Natural killer cell (primary cell): ENCODE data around the gene RNGTT. TPM values are rescaled to one million over a fixed set of nuclear protein-coding genes. Genes with fewer than 3 reads are reported as not detected.

Experiments
- ATAC-seq, 3 donors: fragments of 150-1000 bp in 2 of 3; fragments of 200-7000 bp in 1 of 3; cut with Tn5 transposase; 1 replicate in 1 of 3; 2 replicates in 2 of 3; pipeline ENCODE4 v1.10.0; 2021; ENCODE audit warnings: mild to moderate bottlenecking in 2 of 3, moderate library complexity in 2 of 3
- DNase-seq, 2 donors: peaks; one replicate each; pipeline versions ENCODE4 v3.0.0 to v3.0.0-alpha.2; 2013 to 2021; ENCODE audit warnings: mixed read lengths in 1 of 2
- H3K27ac ChIP-seq: one replicate; pipeline ENCODE4 v1.5.1; 2013; ENCODE audit warnings: mild to moderate bottlenecking, low read length
- H3K27me3 ChIP-seq: one replicate; pipeline ENCODE4 v1.6.1; 2013; ENCODE audit warnings: low read length; ENCODE audit not compliant: control insufficient read depth, insufficient read depth
- H3K36me3 ChIP-seq: one replicate; pipeline ENCODE4 v1.6.1; 2013; ENCODE audit warnings: low read length; ENCODE audit not compliant: control insufficient read depth, insufficient read depth
- H3K4me1 ChIP-seq: one replicate; pipeline ENCODE4 v1.6.1; 2013; ENCODE audit warnings: low read length; ENCODE audit not compliant: control insufficient read depth, insufficient read depth
- H3K4me3 ChIP-seq: one replicate; pipeline ENCODE4 v1.5.1; 2013; ENCODE audit warnings: low read length
- H3K9me3 ChIP-seq: one replicate; pipeline ENCODE4 v1.6.1; 2013; ENCODE audit warnings: low read length; ENCODE audit not compliant: control insufficient read depth, insufficient read depth
- H3K27ac Mint-ChIP-seq, 2 donors: one replicate each; pipeline ENCODE4 v1.8.0; 2022; ENCODE audit warnings: mild to moderate bottlenecking in 2 of 2, mixed read lengths in 2 of 2, moderate library complexity in 1 of 2
- H3K27me3 Mint-ChIP-seq, 2 donors: one replicate each; pipeline ENCODE4 v1.8.0; 2022; ENCODE audit warnings: low read depth in 2 of 2, mixed read lengths in 2 of 2
- H3K36me3 Mint-ChIP-seq: one replicate; pipeline ENCODE4 v1.8.0; 2022; ENCODE audit warnings: mixed read lengths
- H3K4me1 Mint-ChIP-seq, 2 donors: one replicate each; pipeline ENCODE4 v1.8.0; 2022; ENCODE audit warnings: mixed read lengths in 2 of 2
- H3K4me3 Mint-ChIP-seq: one replicate; pipeline ENCODE4 v1.8.0; 2022; ENCODE audit warnings: mild to moderate bottlenecking, moderate library complexity, mixed read lengths
- H3K9me3 Mint-ChIP-seq, 2 donors: one replicate each; pipeline ENCODE4 v1.8.0; 2022; ENCODE audit warnings: mixed read lengths in 2 of 2
- CTCF ChIP-seq: fragments of 200-600 bp; IDR thresholded peaks from one replicate; pipeline ENCODE4 v1.8.0; 2022; ENCODE audit warnings: antibody characterized with exemption
- WGBS: methylation state at CpG from one replicate; pipeline ENCODE4 v1.1.7; 2013; ENCODE audit warnings: missing lambda C conversion rate; ENCODE audit not compliant: insufficient coverage; 5-methylcytosine and 5-hydroxymethylcytosine counted together
- intact Hi-C: fragments of 100-400 bp; cut with micrococcal nuclease; formaldehyde crosslinking; loops from one replicate; pipeline ENCODE4 v1.14.2; 2022
- total RNA-seq, 4 donors: library from RNA; stranded (reverse); fragments of 120-200 nt in 1 of 4; gene quantifications; one replicate each; pipeline versions ENCODE4 v1.2.3 to v1.2.4, GENCODE V29; 2013 to 2022

Gene RNGTT
- total RNA-seq, 3 donors from 2014 or later (not counting 1 experiment from before 2014, with no cell fraction given), result 23.1 to 27.2 (median 23.1) TPM

- Histone ChIP-seq H3K27ac (no peak overlapping the region), H3K27me3 (no peaks in the 10 kb centered on the region), H3K9me3 (no peaks in the 10 kb centered on the region), H3K36me3 (peaks cover 2% of the 10 kb centered on the region), H3K4me3 (no peak overlapping the region), H3K4me1 (no peaks in the 10 kb centered on the region)
- DNase-seq (no peak), ATAC-seq (no peak)
- H3K9me3 Mint-ChIP-seq, result no peaks in the 10 kb centered on the region
- intact Hi-C loops, result no loop called here
- TF ChIP-seq CTCF, result no peak
- no peak overlapping the region for H3K4me3 Mint-ChIP-seq
- H3K36me3 Mint-ChIP-seq, result no peaks in the 10 kb centered on the region
- 100% methylated on average over 1 of the region's 2 CpGs for WGBS
- H3K27me3 Mint-ChIP-seq, result no peaks in the 10 kb centered on the region
- H3K4me1 Mint-ChIP-seq, result peaks cover 10 to 16% of the 10 kb centered on the region in 2 donors
- H3K27ac Mint-ChIP-seq, result no peak overlapping the region
Measured at GRCh38 chr6:88866856-88867255, 96.6 kb downstream of the RNGTT start.

GRCh38 chr6:88865275-88865674, 98.1 kb downstream of the RNGTT start:
- Mint-ChIP-seq H3K36me3 (no peaks in the 10 kb centered on the region), H3K4me3 (no peak overlapping the region), H3K27ac (no peak overlapping the region), H3K9me3 (no peaks in the 10 kb centered on the region), H3K27me3 (no peaks in the 10 kb centered on the region), H3K4me1 (peaks cover 10 to 16% of the 10 kb centered on the region in 2 donors)
- H3K27ac ChIP-seq, result no peak overlapping the region
- no peak overlapping the region for H3K4me3 ChIP-seq
- TF ChIP-seq CTCF, result no peak
- H3K36me3 ChIP-seq, result peaks cover 2% of the 10 kb centered on the region
- no peaks in the 10 kb centered on the region for H3K27me3 ChIP-seq
- no peak for DNase-seq
- no peaks in the 10 kb centered on the region for H3K9me3 ChIP-seq
- intact Hi-C loops, result no loop called here
- H3K4me1 ChIP-seq, result no peaks in the 10 kb centered on the region
- ATAC-seq, result no peak
- 100% methylated on average over 2 of the region's 2 CpGs for WGBS

- Mint-ChIP-seq H3K27me3 (no peaks in the 10 kb centered on the region), H3K36me3 (no peaks in the 10 kb centered on the region), H3K4me1 (peaks cover 10 to 16% of the 10 kb centered on the region in 2 donors), H3K4me3 (no peak overlapping the region), H3K27ac (peak overlapping the region in 1 of 2 donors; percentile 45), H3K9me3 (no peaks in the 10 kb centered on the region)
- Histone ChIP-seq H3K4me3 (no peak overlapping the region), H3K9me3 (no peaks in the 10 kb centered on the region), H3K4me1 (no peaks in the 10 kb centered on the region), H3K27ac (no peak overlapping the region), H3K27me3 (no peaks in the 10 kb centered on the region), H3K36me3 (peaks cover 2% of the 10 kb centered on the region)
- TF ChIP-seq CTCF, result no peak
- intact Hi-C loops, result no loop called here
- no peak for ATAC-seq
- DNase-seq, result no peak
Measured at GRCh38 chr6:88864359-88865054, 98.9 kb downstream of the RNGTT start.

GRCh38 chr6:88860310-88860709, 103.1 kb downstream of the RNGTT start:
- peaks cover 9% of the 10 kb centered on the region in 2 donors for H3K4me1 Mint-ChIP-seq

More at GRCh38 chr6:88860310-88860709, 103.1 kb downstream of the RNGTT start:
- Histone ChIP-seq H3K4me1 (no peaks in the 10 kb centered on the region), H3K9me3 (no peaks in the 10 kb centered on the region), H3K36me3 (peaks cover 2% of the 10 kb centered on the region), H3K27ac (no peak overlapping the region), H3K27me3 (no peaks in the 10 kb centered on the region), H3K4me3 (no peak overlapping the region)
- TF ChIP-seq CTCF, result no peak
- no peak overlapping the region for H3K4me3 Mint-ChIP-seq
- 97% methylated on average over 2 of the region's 2 CpGs for WGBS
- ATAC-seq, result no peak
- intact Hi-C loops, result no loop called here
- DNase-seq, result no peak
- H3K36me3 Mint-ChIP-seq, result no peaks in the 10 kb centered on the region
- H3K9me3 Mint-ChIP-seq, result no peaks in the 10 kb centered on the region
- no peaks in the 10 kb centered on the region for H3K27me3 Mint-ChIP-seq
- no peak overlapping the region for H3K27ac Mint-ChIP-seq
